ENCODE measurements around the gene SLC6A19.

DNA sequence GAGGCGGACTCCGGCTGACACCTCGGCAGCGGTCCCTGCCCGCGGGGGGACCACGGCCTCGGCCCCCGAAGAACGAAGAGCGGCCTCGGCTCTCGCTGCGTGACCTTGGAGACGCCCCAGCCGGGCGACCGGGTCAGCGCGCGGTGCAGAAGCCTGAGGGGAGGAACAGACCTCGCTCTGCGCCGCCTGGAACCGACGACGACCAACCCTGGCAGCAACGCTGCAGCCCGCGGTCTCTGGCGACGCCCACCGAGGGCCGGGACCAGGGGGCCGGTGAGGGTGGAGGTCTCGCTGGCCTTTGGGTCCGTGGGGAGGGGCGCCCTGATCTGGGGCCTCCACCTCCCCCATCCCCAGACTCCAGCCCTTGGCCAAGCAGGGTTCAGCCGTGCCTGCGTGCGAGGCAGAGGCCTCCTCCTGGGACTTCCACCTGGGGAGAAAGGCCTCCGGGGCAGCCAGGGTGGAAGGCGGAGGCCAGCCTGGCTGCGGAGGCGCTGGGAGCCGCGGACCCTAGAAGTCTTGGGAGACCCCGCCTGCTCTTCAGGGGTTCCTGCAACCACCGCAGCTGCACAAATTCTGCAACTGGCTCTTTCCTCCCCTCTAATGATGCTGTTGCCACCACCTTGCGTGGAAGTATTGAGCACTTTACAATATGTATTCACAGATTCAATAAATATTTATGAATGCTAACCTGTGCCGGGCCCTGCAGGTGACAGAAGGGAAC, 45.2 kb upstream of the SLC6A19 start:
- TF ChIP-seq, protein P1, sequence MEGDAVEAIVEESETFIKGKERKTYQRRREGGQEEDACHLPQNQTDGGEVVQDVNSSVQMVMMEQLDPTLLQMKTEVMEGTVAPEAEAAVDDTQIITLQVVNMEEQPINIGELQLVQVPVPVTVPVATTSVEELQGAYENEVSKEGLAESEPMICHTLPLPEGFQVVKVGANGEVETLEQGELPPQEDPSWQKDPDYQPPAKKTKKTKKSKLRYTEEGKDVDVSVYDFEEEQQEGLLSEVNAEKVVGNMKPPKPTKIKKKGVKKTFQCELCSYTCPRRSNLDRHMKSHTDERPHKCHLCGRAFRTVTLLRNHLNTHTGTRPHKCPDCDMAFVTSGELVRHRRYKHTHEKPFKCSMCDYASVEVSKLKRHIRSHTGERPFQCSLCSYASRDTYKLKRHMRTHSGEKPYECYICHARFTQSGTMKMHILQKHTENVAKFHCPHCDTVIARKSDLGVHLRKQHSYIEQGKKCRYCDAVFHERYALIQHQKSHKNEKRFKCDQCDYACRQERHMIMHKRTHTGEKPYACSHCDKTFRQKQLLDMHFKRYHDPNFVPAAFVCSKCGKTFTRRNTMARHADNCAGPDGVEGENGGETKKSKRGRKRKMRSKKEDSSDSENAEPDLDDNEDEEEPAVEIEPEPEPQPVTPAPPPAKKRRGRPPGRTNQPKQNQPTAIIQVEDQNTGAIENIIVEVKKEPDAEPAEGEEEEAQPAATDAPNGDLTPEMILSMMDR (IDR thresholded peaks at IDR 0.05): no peak
- no peak for TF ChIP-seq POLR2A (IDR thresholded peaks at IDR 0.05)

Data from lower leg skin (tissue), 3 donors.